Muscle layer of duodenum (tissue), 2 donors: ENCODE measurements around the gene TEX12.

Experiments
- H3K27ac ChIP-seq: one replicate; pipeline ENCODE4 v1.7.0; 2013; ENCODE audit warnings: mild to moderate bottlenecking, low read length
- H3K27me3 ChIP-seq: one replicate; pipeline ENCODE4 v1.7.0; 2013; ENCODE audit warnings: low read depth, mild to moderate bottlenecking, control low read depth, low read length
- H3K36me3 ChIP-seq, 2 donors: one replicate each; pipeline ENCODE4 v1.7.0; 2013; ENCODE audit warnings: low read length in 2 of 2, control low read depth in 1 of 2, mild to moderate bottlenecking in 1 of 2; ENCODE audit not compliant: insufficient read depth in 2 of 2, control insufficient read depth in 1 of 2
- H3K4me1 ChIP-seq, 2 donors: one replicate each; pipeline ENCODE4 v1.7.0; 2013; ENCODE audit warnings: low read length in 2 of 2, mild to moderate bottlenecking in 2 of 2, control low read depth in 1 of 2, moderate library complexity in 1 of 2; ENCODE audit not compliant: insufficient read depth in 2 of 2, control insufficient read depth in 1 of 2
- H3K4me3 ChIP-seq, 2 donors: one replicate each; pipeline ENCODE4 v1.7.0; 2013; ENCODE audit warnings: low read length in 2 of 2, low read depth in 1 of 2, mild to moderate bottlenecking in 1 of 2
- H3K9me3 ChIP-seq, 2 donors: one replicate each; pipeline ENCODE4 v1.7.0; 2013; ENCODE audit warnings: low read length in 2 of 2, control low read depth in 1 of 2, mild to moderate bottlenecking in 1 of 2; ENCODE audit not compliant: control insufficient read depth in 1 of 2
- donor health status: healthy.

Gene TEX12

DNA sequence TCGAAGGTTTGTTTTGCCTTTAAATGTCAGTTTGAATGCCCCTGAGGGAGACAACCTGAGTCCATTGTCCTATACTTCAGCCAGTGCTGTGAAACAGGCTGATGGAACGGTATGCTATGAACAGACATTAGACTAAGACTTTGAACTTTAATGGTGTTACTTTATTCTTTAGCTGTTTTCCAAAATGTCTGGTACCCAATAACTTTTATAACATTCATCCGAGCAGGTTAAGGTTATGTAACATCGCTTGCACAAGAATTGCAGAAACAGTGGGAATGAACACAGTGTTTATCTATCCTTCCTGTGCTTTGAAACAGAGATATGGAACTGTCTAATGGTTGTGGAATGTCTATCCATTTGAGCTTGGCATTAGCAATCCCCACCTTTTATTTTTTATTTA, 46.6 kb downstream of the TEX12 start:
- no peaks in the 10 kb centered on the region for H3K4me1 ChIP-seq
- no peak overlapping the region for H3K27ac ChIP-seq
- no peaks in the 10 kb centered on the region for H3K9me3 ChIP-seq
- H3K27me3 ChIP-seq, result no peaks in the 10 kb centered on the region
- H3K36me3 ChIP-seq, result no peaks in the 10 kb centered on the region
- no peak overlapping the region for H3K4me3 ChIP-seq

DNA sequence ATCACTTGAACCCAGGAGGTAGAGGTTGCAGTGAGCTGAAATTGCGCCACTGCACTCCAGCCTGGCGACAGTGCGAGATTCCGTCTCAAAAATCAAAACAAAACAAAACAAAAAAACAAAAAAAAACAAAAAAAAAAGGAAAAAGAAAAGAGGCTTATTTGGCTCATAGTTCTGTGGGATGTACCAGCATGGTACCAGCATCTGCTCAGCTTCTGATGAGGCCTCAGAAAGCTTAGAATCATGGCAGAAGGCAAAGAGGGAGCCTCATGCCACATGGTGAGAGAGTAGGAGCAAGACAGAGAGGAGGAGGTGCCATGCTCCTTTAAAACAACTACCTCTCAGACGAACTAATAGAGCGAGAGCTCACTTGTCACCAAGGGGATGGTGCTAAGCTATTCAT, 48.4 kb downstream of the TEX12 start:
- no peaks in the 10 kb centered on the region for H3K27me3 ChIP-seq
- H3K4me1 ChIP-seq, result no peaks in the 10 kb centered on the region
- H3K9me3 ChIP-seq, result no peaks in the 10 kb centered on the region
- H3K36me3 ChIP-seq, result no peaks in the 10 kb centered on the region
- no peak overlapping the region for H3K27ac ChIP-seq
- H3K4me3 ChIP-seq, result no peak overlapping the region

GRCh38 chr11:112216561-112217105, 49.5 kb downstream of the TEX12 start:
- no peak overlapping the region for H3K27ac ChIP-seq
- H3K9me3 ChIP-seq, result no peaks in the 10 kb centered on the region
- H3K27me3 ChIP-seq, result no peaks in the 10 kb centered on the region
- H3K36me3 ChIP-seq, result no peaks in the 10 kb centered on the region
- H3K4me3 ChIP-seq, result no peak overlapping the region
- no peaks in the 10 kb centered on the region for H3K4me1 ChIP-seq

DNA sequence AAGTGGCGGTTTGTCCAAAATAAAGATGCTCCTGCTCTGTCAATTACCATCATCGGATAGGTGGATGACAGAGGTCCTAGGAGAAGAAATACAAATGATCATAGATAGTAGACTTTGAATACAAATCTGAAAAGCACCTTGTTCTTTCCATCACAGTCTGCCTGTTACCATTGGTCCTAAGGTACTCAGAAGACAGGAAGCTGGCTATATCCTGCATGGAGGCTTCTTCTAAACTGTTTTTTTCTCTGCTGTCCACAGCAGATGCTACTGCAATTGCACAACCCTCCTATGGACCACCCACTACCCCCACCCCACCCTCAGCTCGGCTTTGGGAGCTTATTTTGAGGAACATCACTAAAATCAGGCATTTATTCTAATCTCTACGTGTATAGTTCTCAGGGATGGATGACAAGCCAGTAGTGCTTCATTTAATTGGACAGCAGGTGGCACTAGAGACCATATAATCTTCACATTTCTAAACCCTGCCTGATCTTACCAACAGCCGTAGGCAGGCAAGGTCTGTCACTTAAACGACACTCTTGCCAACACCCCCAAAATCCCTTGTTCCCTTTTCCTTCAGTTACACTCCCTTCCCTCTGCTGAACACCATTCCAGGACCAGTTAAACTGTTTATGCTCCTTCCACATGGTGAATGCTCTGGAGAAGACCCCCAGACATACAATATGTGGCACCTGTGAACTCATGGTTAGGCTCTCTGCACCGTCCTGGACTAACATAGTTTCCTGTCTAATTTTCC, 52.5 kb downstream of the TEX12 start:
- no peaks in the 10 kb centered on the region for H3K27me3 ChIP-seq
- H3K4me1 ChIP-seq, result no peaks in the 10 kb centered on the region
- no peak overlapping the region for H3K4me3 ChIP-seq
- no peaks in the 10 kb centered on the region for H3K36me3 ChIP-seq
- H3K9me3 ChIP-seq, result no peaks in the 10 kb centered on the region
- no peak overlapping the region for H3K27ac ChIP-seq

GRCh38 chr11:112221274-112221835, 54.2 kb downstream of the TEX12 start:
- peak overlapping the region; percentile 19 for H3K27ac ChIP-seq
- no peaks in the 10 kb centered on the region for H3K27me3 ChIP-seq
- no peak overlapping the region for H3K4me3 ChIP-seq

More at GRCh38 chr11:112221274-112221835, 54.2 kb downstream of the TEX12 start:
- Histone ChIP-seq H3K36me3 (peaks cover 0 to 5% of the 10 kb centered on the region in 2 donors), H3K9me3 (no peaks in the 10 kb centered on the region), H3K4me1 (no peaks in the 10 kb centered on the region)
